A549 (cell line): ENCODE measurements around the gene POLR3F. TPM values are rescaled to one million over a fixed set of nuclear protein-coding genes. Genes with fewer than 3 reads are reported as not detected.

Source experiments
- ATAC-seq, 2 experiments: fragments of 200-7000 bp in 1 of 2; fragments of >200 bp in 1 of 2; cut with Nextera tagmentation in 1 of 2; cut with Tn5 transposase in 1 of 2; 3 replicates each; pipeline versions ENCODE4 v1.8.0 to v1.9.1; 2018 to 2020; ENCODE audit warnings: mild to moderate bottlenecking in 1 of 2, moderate library complexity in 1 of 2
- CTCF ChIA-PET: fragments of 300-600 bp; sonication (Branson Sonifier 250); formaldehyde crosslinking; extraction: SDS; loops from one replicate; lab custom pipeline; 2021; ENCODE audit warnings: antibody characterized with exemption, inconsistent platforms; lab: Yijun Ruan, JAX
- POLR2A ChIA-PET: fragments of 350-600 bp; formaldehyde crosslinking; extraction: SDS; loops from one replicate; lab custom pipeline; 2021; ENCODE audit warnings: antibody characterized with exemption, inconsistent platforms; lab: Yijun Ruan, JAX
- DNase-seq, 2 experiments: peaks; one replicate each; pipeline versions ENCODE4 v3.0.0 to v3.0.0-alpha.2; 2011 to 2016; ENCODE audit warnings: low read depth in 1 of 2, low spot score in 1 of 2
- FAIRE-seq: peaks from 2 replicates; lab custom pipeline; 2011; peaks lifted over from hg19 to GRCh38; lab: Jason Lieb, UNC
- H3K27ac ChIP-seq, 2 experiments: fragments of >200 bp; sonication (Bioruptor Twin); formaldehyde crosslinking; 3 replicates each; pipeline ENCODE4 v1.5.1; 2016 to 2017
- H3K4me1 ChIP-seq: fragments of >200 bp; sonication (Bioruptor Twin); formaldehyde crosslinking; 3 replicates; pipeline ENCODE4 v1.6.1; 2016
- H3K4me2 ChIP-seq: fragments of >200 bp; sonication (Bioruptor Twin); formaldehyde crosslinking; 3 replicates; pipeline ENCODE4 v1.6.1; 2016
- H3K4me3 ChIP-seq: fragments of >200 bp; sonication (Bioruptor Twin); formaldehyde crosslinking; 3 replicates; pipeline ENCODE4 v1.5.1; 2016
- H3K9me3 ChIP-seq: fragments of >200 bp; sonication (Bioruptor Twin); formaldehyde crosslinking; 3 replicates; pipeline ENCODE4 v1.6.1; 2016
- BCL3 ChIP-seq: fragments of >200 bp; sonication (Bioruptor Twin); formaldehyde crosslinking; IDR thresholded peaks from 3 replicates; pipeline ENCODE4 v1.6.1; 2016
- CEBPB ChIP-seq, 2 experiments: fragments of >200 bp in 1 of 2; sonication (Bioruptor Twin) in 1 of 2; formaldehyde crosslinking in 1 of 2; IDR thresholded peaks; 2 replicates each; pipeline ENCODE4 v1.6.1; 2012 to 2016
- CHD4 ChIP-seq: fragments of 200-600 bp; sonication (generic); IDR thresholded peaks from 2 replicates; pipeline ENCODE4 v1.6.1; 2016; ENCODE audit warnings: antibody characterized with exemption, mild to moderate bottlenecking, borderline replicate concordance
- CTCF ChIP-seq: fragments of >200 bp; sonication (Bioruptor Twin); formaldehyde crosslinking; IDR thresholded peaks from 3 replicates; pipeline ENCODE4 v1.5.1; 2016
- E2F6 ChIP-seq: IDR thresholded peaks from 2 replicates; pipeline ENCODE4 v1.6.1; 2012; ENCODE audit warnings: low read depth, borderline replicate concordance
- EHF ChIP-seq: fragments of 250-450 bp; sonication (Bioruptor Pico); IDR thresholded peaks from 2 replicates; pipeline ENCODE4 v1.5.0; 2020; ENCODE audit warnings: mild to moderate bottlenecking
- EHMT2 ChIP-seq: fragments of 200-600 bp; sonication (generic); IDR thresholded peaks from 2 replicates; pipeline ENCODE4 v1.6.1; 2016; ENCODE audit warnings: antibody characterized with exemption, low read depth, mild to moderate bottlenecking, moderate library complexity
- ELK1 ChIP-seq: fragments of 150-350 bp; IDR thresholded peaks from 2 replicates; pipeline ENCODE4 v1.6.1; 2014; ENCODE audit warnings: low read depth, mild to moderate bottlenecking, low read length
- ESRRA ChIP-seq: fragments of 150-350 bp; IDR thresholded peaks from 2 replicates; pipeline ENCODE4 v1.6.1; 2014; ENCODE audit warnings: mild to moderate bottlenecking, low read length, borderline replicate concordance
- HOXB5 ChIP-seq: fragments of 250-450 bp; sonication (Bioruptor Pico); IDR thresholded peaks from 2 replicates; pipeline ENCODE4 v1.5.0; 2020; ENCODE audit warnings: mild to moderate bottlenecking, moderate library complexity
- JUN ChIP-seq, 2 experiments: fragments of >200 bp; sonication (Bioruptor Twin); formaldehyde crosslinking; IDR thresholded peaks; 2 replicates in 1 of 2; 3 replicates in 1 of 2; pipeline ENCODE4 v1.6.1; 2016 to 2017
- KDM1A ChIP-seq: fragments of 200-600 bp; sonication (generic); IDR thresholded peaks from 2 replicates; pipeline ENCODE4 v1.6.1; 2016; ENCODE audit warnings: low read depth, mild to moderate bottlenecking
- KDM5A ChIP-seq: fragments of 200-600 bp; sonication (generic); IDR thresholded peaks from 2 replicates; pipeline ENCODE4 v1.6.1; 2016; ENCODE audit warnings: antibody characterized with exemption, mild to moderate bottlenecking
- MAX ChIP-seq: IDR thresholded peaks from 2 replicates; pipeline ENCODE4 v1.6.1; 2012
- MYC ChIP-seq: IDR thresholded peaks from 2 replicates; pipeline ENCODE4 v1.6.1; 2012; ENCODE audit warnings: mild to moderate bottlenecking, inconsistent platforms, low read length, improper control_type of control experiment, borderline replicate concordance
- PBX3 ChIP-seq: IDR thresholded peaks from 2 replicates; pipeline ENCODE4 v1.6.1; 2012
- PHF8 ChIP-seq: fragments of 200-600 bp; sonication (generic); IDR thresholded peaks from 2 replicates; pipeline ENCODE4 v1.6.1; 2016; ENCODE audit warnings: low read depth, mild to moderate bottlenecking, antibody characterized with exemption, moderate library complexity, borderline replicate concordance
- POLR2AphosphoS2 ChIP-seq: conservative IDR thresholded peaks from 2 replicates; pipeline ENCODE4 v1.6.1; 2012; ENCODE audit warnings: low read length, improper control_type of control experiment, inconsistent platforms
- RAD21 ChIP-seq, 2 experiments: fragments of >200 bp in 1 of 2; sonication (Bioruptor Twin) in 1 of 2; formaldehyde crosslinking in 1 of 2; IDR thresholded peaks in 1 of 2; conservative IDR thresholded peaks in 1 of 2; 2 replicates in 1 of 2; 3 replicates in 1 of 2; pipeline ENCODE4 v1.6.1; 2012 to 2018; ENCODE audit warnings: inconsistent platforms in 1 of 2
- RFX5 ChIP-seq: fragments of 450-650 bp; IDR thresholded peaks from 2 replicates; pipeline ENCODE4 v1.7.1; 2014; ENCODE audit warnings: antibody characterized with exemption, mild to moderate bottlenecking, moderate library complexity
- SMC3 ChIP-seq: fragments of >200 bp; sonication (Bioruptor Twin); formaldehyde crosslinking; IDR thresholded peaks from 3 replicates; pipeline ENCODE4 v1.6.1; 2018; ENCODE audit warnings: inconsistent platforms
- SREBF2 ChIP-seq: fragments of 450-650 bp; IDR thresholded peaks from 2 replicates; pipeline ENCODE4 v1.6.1; 2014; ENCODE audit warnings: mild to moderate bottlenecking, moderate library complexity
- TFCP2L1 ChIP-seq: fragments of 250-450 bp; sonication (Bioruptor Pico); IDR thresholded peaks from 2 replicates; pipeline ENCODE4 v1.5.0; 2021; ENCODE audit warnings: mild to moderate bottlenecking
- TP53 ChIP-seq: fragments of 250-450 bp; sonication (Bioruptor Pico); IDR thresholded peaks from 2 replicates; pipeline ENCODE4 v1.5.0; 2021; ENCODE audit warnings: mild to moderate bottlenecking, moderate library complexity
- USF2 ChIP-seq: fragments of 450-650 bp; IDR thresholded peaks from 2 replicates; pipeline ENCODE4 v1.6.1; 2014; ENCODE audit warnings: antibody characterized with exemption
- ZNF302 ChIP-seq: fragments of 250-450 bp; sonication (Bioruptor Pico); IDR thresholded peaks from 2 replicates; pipeline ENCODE4 v1.9.0; 2021; ENCODE audit warnings: inconsistent platforms, mild to moderate bottlenecking, moderate library complexity
- WGBS: methylation state at CpG from one replicate; pipeline ENCODE4 v1.1.6; 2017; ENCODE audit errors: missing lambda C conversion rate; 5-methylcytosine and 5-hydroxymethylcytosine counted together
- polyA plus RNA-seq, 4 experiments: library from polyadenylated mRNA; depleted of rRNA in 3 of 4; stranded (reverse); fragments of >200 nt; fragmentation: RNase III in 1 of 4; extraction: RNeasy Plus Mini Kit Qiagen cat#74134 plus additional on column Dnase treatment in 1 of 4; gene quantifications; 2 replicates in 3 of 4; 3 replicates in 1 of 4; pipeline ENCODE4 v1.2.3, GENCODE V29; 2011 to 2017

The POLR3F gene
- polyA plus RNA-seq, 2 of the 4 experiments (the other 2 are of a cell fraction), result 20.7 to 22.6 TPM

GRCh38 chr20:18431206-18431605 is 36.0 kb upstream of the POLR3F start:
- 83% methylated on average over 6 of the region's 6 CpGs for WGBS
- Histone ChIP-seq H3K4me1 (peaks cover 14% of the 10 kb centered on the region), H3K27ac (no peak overlapping the region), H3K4me2 (no peak overlapping the region), H3K9me3 (no peaks in the 10 kb centered on the region), H3K4me3 (no peak overlapping the region)
- TF ChIP-seq EHF (CRISPR knock-in tag) (no peak), TFCP2L1 (CRISPR knock-in tag) (no peak), CEBPB (IDR thresholded peaks at IDR 0.05) (no peak), MAX (no peak), ZNF302 (no peak), SREBF2 (no peak), HOXB5 (no peak)
- no peak for ATAC-seq
- DNase-seq, result no peak
- ChIA-PET POLR2A (no interaction called here), CTCF (interaction anchor here (1.0 kb wide), 1 partner anchor 18 kb away, joined by 3 read pairs; no protein-coding TSS in a partner anchor)
- FAIRE-seq, result no peak

- Histone ChIP-seq H3K4me3 (no peak overlapping the region), H3K4me2 (no peak overlapping the region), H3K27ac (no peak overlapping the region), H3K4me1 (no peaks in the 10 kb centered on the region), H3K9me3 (no peaks in the 10 kb centered on the region)
- FAIRE-seq, result no peak
- CTCF ChIA-PET, result no interaction called here
- 88% methylated on average over 2 of the region's 2 CpGs for WGBS
- POLR2A ChIA-PET, result no interaction called here
- TF ChIP-seq SMC3, result no peak
- no peak for TF ChIP-seq HOXB5
- no peak for TF ChIP-seq USF2
- no peak for TF ChIP-seq MYC
- TF ChIP-seq CTCF, result no peak
- no peak for TF ChIP-seq E2F6
- no peak for TF ChIP-seq EHMT2
- ATAC-seq, result no peak
- no peak for DNase-seq
These were observed 30.3 kb upstream of the POLR3F start for GRCh38 chr20:18436847-18437246.

GRCh38 chr20:18440403-18440802 is 26.8 kb upstream of the POLR3F start:
- H3K9me3 ChIP-seq, result no peaks in the 10 kb centered on the region
- DNase-seq (no peak), ATAC-seq (no peak)
- TF ChIP-seq USF2, result no peak
- TF ChIP-seq ELK1, result no peak
- no peak for TF ChIP-seq CHD4
- TF ChIP-seq PHF8, result no peak
- no peak for TF ChIP-seq RFX5
- TF ChIP-seq SMC3, result no peak
- TF ChIP-seq TFCP2L1 (CRISPR knock-in tag), result no peak
- TF ChIP-seq KDM5A, result no peak
- no peak for TF ChIP-seq RAD21 (conservative IDR thresholded peaks at IDR 0.05 in 1 of 2, IDR thresholded peaks at IDR 0.05 in 1 of 2)
- TF ChIP-seq MYC, result no peak
- no peak for TF ChIP-seq KDM1A
- TF ChIP-seq EHF (CRISPR knock-in tag), result no peak
- TF ChIP-seq JUN (IDR thresholded peaks at IDR 0.05), result no peak
- no peak for TF ChIP-seq POLR2AphosphoS2
- TF ChIP-seq TP53 (CRISPR knock-in tag), result no peak
- TF ChIP-seq BCL3, result no peak
- TF ChIP-seq ESRRA, result no peak
- no peak for TF ChIP-seq EHMT2
- TF ChIP-seq PBX3, result no peak
- TF ChIP-seq, all 56 proteins: peak for 0
- Histone ChIP-seq H3K4me3 (no peak overlapping the region), H3K4me2 (no peak overlapping the region), H3K27ac (no peak overlapping the region), H3K4me1 (no peaks in the 10 kb centered on the region)
- WGBS, result 0% methylated on average over 1 of the region's 1 CpG
- FAIRE-seq, result no peak
- CTCF ChIA-PET, result no interaction called here
- POLR2A ChIA-PET, result no interaction called here
